GM10248 (cell line): Measurements from ENCODE around the gene TAB2.
"Not testable (repeated sequence)": the region's sequence is repeated elsewhere in the genome, so short reads cannot be mapped to it uniquely, and the experiment has no call there.

Experiments used
- CTCF ChIA-PET: fragments of 300-600 bp; sonication (Branson Sonifier 250); formaldehyde crosslinking; extraction: SDS; loops from one replicate; lab custom pipeline; 2021; ENCODE audit warnings: antibody characterized with exemption; lab: Yijun Ruan, JAX
- POLR2A ChIA-PET: fragments of 350-650 bp; sonication (Branson Sonifier 250); formaldehyde crosslinking; extraction: SDS; loops from one replicate; lab custom pipeline; 2020; ENCODE audit warnings: antibody characterized with exemption; lab: Yijun Ruan, JAX
- DNase-seq: peaks from one replicate; pipeline ENCODE4 v3.0.0; 2012; ENCODE audit errors: extremely low spot score
- CTCF ChIP-seq: IDR thresholded peaks from 2 replicates; pipeline ENCODE4 v1.5.1; 2012; ENCODE audit warnings: mild to moderate bottlenecking, low read depth; ENCODE audit errors: extremely low read depth, missing control alignments, control extremely low read depth

TAB2 gene

GRCh38 chr6:149342525-149342924 lies 25.0 kb downstream of the TAB2 start:
- no peak for TF ChIP-seq CTCF
- peak; percentile 26 for DNase-seq
- ChIA-PET CTCF (interaction anchor here (0.6 to 5.8 kb wide), 4 partner anchors 8 to 89 kb away, joined by 3 to 23 read pairs (median 4); no protein-coding TSS in a partner anchor), POLR2A (no interaction called here)

- TF ChIP-seq CTCF, result no peak
- POLR2A ChIA-PET, result no interaction called here
- no peak for DNase-seq
- CTCF ChIA-PET, result interaction anchor here (0.9 to 5.8 kb wide), 5 partner anchors 9 to 88 kb away, joined by 3 to 23 read pairs (median 4); no protein-coding TSS in a partner anchor
Measured at GRCh38 chr6:149343501-149343900, 26.0 kb downstream of the TAB2 start.

GRCh38 chr6:149346078-149346477 lies 28.6 kb downstream of the TAB2 start:
- ChIA-PET CTCF (interaction anchor here (1.2 to 5.8 kb wide), 5 partner anchors 9 to 318 kb away, joined by 3 to 23 read pairs (median 4); no protein-coding TSS in a partner anchor), POLR2A (no interaction called here)
- no peak for DNase-seq
- no peak for TF ChIP-seq CTCF

- DNase-seq, result no peak
- TF ChIP-seq CTCF, result no peak
- ChIA-PET CTCF (interaction anchor here (1.2 to 5.8 kb wide), 4 partner anchors 13 to 319 kb away, joined by 3 to 23 read pairs (median 4); no protein-coding TSS in a partner anchor), POLR2A (no interaction called here)
Measured at GRCh38 chr6:149347067-149347466, 29.6 kb downstream of the TAB2 start.

GRCh38 chr6:149349279-149349678 lies 31.8 kb downstream of the TAB2 start:
- not testable (repeated sequence) for DNase-seq

GRCh38 chr6:149354009-149354408 lies 36.5 kb downstream of the TAB2 start:
- ChIA-PET POLR2A (no interaction called here), CTCF (no interaction called here)
- no peak for TF ChIP-seq CTCF
- DNase-seq, result no peak

More at GRCh38 chr6:149349279-149349678, 31.8 kb downstream of the TAB2 start:
- POLR2A ChIA-PET, result interaction anchor here (0.7 kb wide), 1 partner anchor 352 kb away, joined by 3 read pairs; no protein-coding TSS in a partner anchor
- CTCF ChIA-PET, result interaction anchor here (1.5 to 1.7 kb wide), 3 partner anchors 32 to 267 kb away, joined by 4 to 5 read pairs (median 5); partner anchors contain the start of gene TAB2

- POLR2A ChIA-PET, result no interaction called here
- DNase-seq, result no peak
- no peak for TF ChIP-seq CTCF
- CTCF ChIA-PET, result interaction anchor here (1.5 kb wide), 1 partner anchor 14 kb away, joined by 4 read pairs; no protein-coding TSS in a partner anchor
Measured at GRCh38 chr6:149356081-149356750, 38.7 kb downstream of the TAB2 start.
